ENCODE measurements around the gene TESK1.
A peak's percentile ranks its signal among the peaks of the same experiment; 100 is the strongest.

The TESK1 gene

GRCh38 chr9:35604578-35605350 lies at the start of gene TESK1:
TESK1 (plus strand) TSS chr9:35605262; CDS start chr9:35605620, 358 bp downstream.
- Mint-ChIP-seq H3K27me3 (no peaks in the 10 kb centered on the region), H3K27ac (ENCODE audit: low read depth) (peak within 1 kb of the TSS; percentile 97), H3K36me3 (ENCODE audit: insufficient read depth) (peaks cover 11% of the 10 kb centered on the region), H3K4me1 (peaks cover 44% of the 10 kb centered on the region), H3K4me3 (peak within 1 kb of the TSS; percentile 96), H3K9me3 (no peaks in the 10 kb centered on the region)
- peak; percentile 29 for ATAC-seq (replicated peaks; ENCODE audit: extremely low read depth, poor library complexity, severe bottlenecking)
- DNase-seq (ENCODE audit: low spot score in 2 of 2), result peak; percentile 56 to 64

GRCh38 chr9:35555881-35556280 lies 49.2 kb upstream of the TESK1 start:
- no peak overlapping the region for H3K27ac Mint-ChIP-seq (ENCODE audit: low read depth)
- no peak for DNase-seq (ENCODE audit: low spot score in 2 of 2)
- peaks cover 9% of the 10 kb centered on the region for H3K27me3 Mint-ChIP-seq
- no peaks in the 10 kb centered on the region for H3K36me3 Mint-ChIP-seq (ENCODE audit: insufficient read depth)
- no peaks in the 10 kb centered on the region for H3K9me3 Mint-ChIP-seq
- H3K4me3 Mint-ChIP-seq, result no peak overlapping the region
- no peak for ATAC-seq (replicated peaks; ENCODE audit: extremely low read depth, poor library complexity, severe bottlenecking)
- H3K4me1 Mint-ChIP-seq, result no peaks in the 10 kb centered on the region

GRCh38 chr9:35556776-35557175 lies 48.3 kb upstream of the TESK1 start:
- H3K27me3 Mint-ChIP-seq, result peaks cover 9% of the 10 kb centered on the region
- no peak overlapping the region for H3K27ac Mint-ChIP-seq (ENCODE audit: low read depth)
- H3K36me3 Mint-ChIP-seq (ENCODE audit: insufficient read depth), result no peaks in the 10 kb centered on the region
- H3K9me3 Mint-ChIP-seq, result no peaks in the 10 kb centered on the region
- H3K4me3 Mint-ChIP-seq, result no peak overlapping the region
- no peak for DNase-seq (ENCODE audit: low spot score in 2 of 2)
- no peaks in the 10 kb centered on the region for H3K4me1 Mint-ChIP-seq
- no peak for ATAC-seq (replicated peaks; ENCODE audit: extremely low read depth, poor library complexity, severe bottlenecking)

GRCh38 chr9:35557320-35557719 lies 47.7 kb upstream of the TESK1 start:
- Mint-ChIP-seq H3K9me3 (no peaks in the 10 kb centered on the region), H3K4me1 (no peaks in the 10 kb centered on the region), H3K27ac (ENCODE audit: low read depth) (no peak overlapping the region), H3K27me3 (peaks cover 9% of the 10 kb centered on the region), H3K36me3 (ENCODE audit: insufficient read depth) (peaks cover 1% of the 10 kb centered on the region), H3K4me3 (no peak overlapping the region)
- ATAC-seq (replicated peaks; ENCODE audit: extremely low read depth, poor library complexity, severe bottlenecking), result no peak
- no peak for DNase-seq (ENCODE audit: low spot score in 2 of 2)

- H3K36me3 Mint-ChIP-seq (ENCODE audit: insufficient read depth), result peaks cover 1% of the 10 kb centered on the region
- DNase-seq (ENCODE audit: low spot score in 2 of 2), result no peak
Measured at GRCh38 chr9:35558185-35558584, 46.9 kb upstream of the TESK1 start.

GRCh38 chr9:35559792-35560530 lies 45.1 kb upstream of the TESK1 start:
- no peak overlapping the region for H3K27ac Mint-ChIP-seq (ENCODE audit: low read depth)
- no peak for DNase-seq (ENCODE audit: low spot score in 2 of 2)
- no peaks in the 10 kb centered on the region for H3K9me3 Mint-ChIP-seq
- H3K4me1 Mint-ChIP-seq, result no peaks in the 10 kb centered on the region
- H3K36me3 Mint-ChIP-seq (ENCODE audit: insufficient read depth), result peaks cover 1% of the 10 kb centered on the region
- ATAC-seq (replicated peaks; ENCODE audit: extremely low read depth, poor library complexity, severe bottlenecking), result no peak
- H3K27me3 Mint-ChIP-seq, result peaks cover 9% of the 10 kb centered on the region
- H3K4me3 Mint-ChIP-seq, result no peak overlapping the region

More at GRCh38 chr9:35558185-35558584, 46.9 kb upstream of the TESK1 start:
- Mint-ChIP-seq H3K4me3 (no peak overlapping the region), H3K27ac (ENCODE audit: low read depth) (no peak overlapping the region), H3K4me1 (no peaks in the 10 kb centered on the region), H3K27me3 (peaks cover 9% of the 10 kb centered on the region), H3K9me3 (no peaks in the 10 kb centered on the region)
- no peak for ATAC-seq (replicated peaks; ENCODE audit: extremely low read depth, poor library complexity, severe bottlenecking)

GRCh38 chr9:35560625-35561337 lies 44.3 kb upstream of the TESK1 start:
- Mint-ChIP-seq H3K9me3 (no peaks in the 10 kb centered on the region), H3K4me3 (no peak overlapping the region)

GRCh38 chr9:35561468-35562261 lies 43.4 kb upstream of the TESK1 start:
- Mint-ChIP-seq H3K36me3 (ENCODE audit: insufficient read depth) (peaks cover 1% of the 10 kb centered on the region), H3K27ac (ENCODE audit: low read depth) (no peak overlapping the region), H3K4me1 (no peaks in the 10 kb centered on the region), H3K4me3 (no peak overlapping the region), H3K27me3 (peaks cover 9% of the 10 kb centered on the region), H3K9me3 (no peaks in the 10 kb centered on the region)
- no peak for ATAC-seq (replicated peaks; ENCODE audit: extremely low read depth, poor library complexity, severe bottlenecking)
- DNase-seq (ENCODE audit: low spot score in 2 of 2), result no peak

More at GRCh38 chr9:35560625-35561337, 44.3 kb upstream of the TESK1 start:
- peaks cover 9% of the 10 kb centered on the region for H3K27me3 Mint-ChIP-seq
- ATAC-seq (replicated peaks; ENCODE audit: extremely low read depth, poor library complexity, severe bottlenecking), result no peak
- no peak overlapping the region for H3K27ac Mint-ChIP-seq (ENCODE audit: low read depth)
- peaks cover 1% of the 10 kb centered on the region for H3K36me3 Mint-ChIP-seq (ENCODE audit: insufficient read depth)
- DNase-seq (ENCODE audit: low spot score in 2 of 2), result no peak
- no peaks in the 10 kb centered on the region for H3K4me1 Mint-ChIP-seq

- ATAC-seq (replicated peaks; ENCODE audit: extremely low read depth, poor library complexity, severe bottlenecking), result no peak
- no peaks in the 10 kb centered on the region for H3K9me3 Mint-ChIP-seq
- H3K4me1 Mint-ChIP-seq, result no peaks in the 10 kb centered on the region
- DNase-seq (ENCODE audit: low spot score in 2 of 2), result no peak
- no peak overlapping the region for H3K27ac Mint-ChIP-seq (ENCODE audit: low read depth)
- peaks cover 1% of the 10 kb centered on the region for H3K36me3 Mint-ChIP-seq (ENCODE audit: insufficient read depth)
- H3K27me3 Mint-ChIP-seq, result no peaks in the 10 kb centered on the region
- H3K4me3 Mint-ChIP-seq, result no peak overlapping the region
Measured at GRCh38 chr9:35562895-35563780, 41.9 kb upstream of the TESK1 start.

GRCh38 chr9:35563791-35564197 lies 41.3 kb upstream of the TESK1 start:
- ATAC-seq (replicated peaks; ENCODE audit: extremely low read depth, poor library complexity, severe bottlenecking), result no peak
- no peak for DNase-seq (ENCODE audit: low spot score in 2 of 2)
- Mint-ChIP-seq H3K9me3 (no peaks in the 10 kb centered on the region), H3K27ac (ENCODE audit: low read depth) (peak overlapping the region; percentile 23), H3K36me3 (ENCODE audit: insufficient read depth) (peaks cover 1% of the 10 kb centered on the region), H3K27me3 (no peaks in the 10 kb centered on the region), H3K4me1 (no peaks in the 10 kb centered on the region), H3K4me3 (no peak overlapping the region)

GRCh38 chr9:35564658-35565061 lies 40.4 kb upstream of the TESK1 start:
- Mint-ChIP-seq H3K4me3 (no peak overlapping the region), H3K27me3 (no peaks in the 10 kb centered on the region), H3K36me3 (ENCODE audit: insufficient read depth) (peaks cover 1% of the 10 kb centered on the region), H3K9me3 (no peaks in the 10 kb centered on the region), H3K4me1 (peaks cover 2% of the 10 kb centered on the region), H3K27ac (ENCODE audit: low read depth) (peak overlapping the region; percentile 23)
- DNase-seq (ENCODE audit: low spot score in 2 of 2) (no peak), ATAC-seq (replicated peaks; ENCODE audit: extremely low read depth, poor library complexity, severe bottlenecking) (no peak)

All from central memory CD8-positive, alpha-beta T cell (primary cell).